PC-3 (cell line): ENCODE results near the gene OR8A1.

Experiments used
- CTCF ChIP-seq: fragments of 300-600 bp; sonication (generic); conservative IDR thresholded peaks from 2 replicates; pipeline ENCODE4 v1.5.1; 2017; ENCODE audit warnings: antibody characterized with exemption, low read depth, mild to moderate bottlenecking, low read length
- EZH2 ChIP-seq: fragments of 300-600 bp; sonication (generic); IDR thresholded peaks from one replicate; pipeline ENCODE4 v1.6.1; 2017; ENCODE audit warnings: antibody characterized with exemption, mild to moderate bottlenecking, low read length; ENCODE audit not compliant: unreplicated experiment
- EZH2phosphoT487 ChIP-seq: fragments of 300-600 bp; sonication (generic); IDR thresholded peaks from 2 replicates; pipeline ENCODE4 v1.6.1; 2018; ENCODE audit warnings: mild to moderate bottlenecking, antibody characterized with exemption, low read length, borderline replicate concordance

- TF ChIP-seq CTCF, result no peak
- TF ChIP-seq EZH2phosphoT487, result no peak
- no peak for TF ChIP-seq EZH2
Measured at GRCh38 chr11:124583781-124584180, 14.0 kb downstream of the OR8A1 start.
